ENCODE measurements around the gene ETFRF1.

ETFRF1 gene

GRCh38 chr12:25182765-25183164, 12.3 kb upstream of the ETFRF1 start:
- TF ChIP-seq, protein P1, sequence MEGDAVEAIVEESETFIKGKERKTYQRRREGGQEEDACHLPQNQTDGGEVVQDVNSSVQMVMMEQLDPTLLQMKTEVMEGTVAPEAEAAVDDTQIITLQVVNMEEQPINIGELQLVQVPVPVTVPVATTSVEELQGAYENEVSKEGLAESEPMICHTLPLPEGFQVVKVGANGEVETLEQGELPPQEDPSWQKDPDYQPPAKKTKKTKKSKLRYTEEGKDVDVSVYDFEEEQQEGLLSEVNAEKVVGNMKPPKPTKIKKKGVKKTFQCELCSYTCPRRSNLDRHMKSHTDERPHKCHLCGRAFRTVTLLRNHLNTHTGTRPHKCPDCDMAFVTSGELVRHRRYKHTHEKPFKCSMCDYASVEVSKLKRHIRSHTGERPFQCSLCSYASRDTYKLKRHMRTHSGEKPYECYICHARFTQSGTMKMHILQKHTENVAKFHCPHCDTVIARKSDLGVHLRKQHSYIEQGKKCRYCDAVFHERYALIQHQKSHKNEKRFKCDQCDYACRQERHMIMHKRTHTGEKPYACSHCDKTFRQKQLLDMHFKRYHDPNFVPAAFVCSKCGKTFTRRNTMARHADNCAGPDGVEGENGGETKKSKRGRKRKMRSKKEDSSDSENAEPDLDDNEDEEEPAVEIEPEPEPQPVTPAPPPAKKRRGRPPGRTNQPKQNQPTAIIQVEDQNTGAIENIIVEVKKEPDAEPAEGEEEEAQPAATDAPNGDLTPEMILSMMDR (IDR thresholded peaks at IDR 0.05; ENCODE audit: low read depth, low read length), result no peak

GRCh38 chr12:25184132-25184531, 10.9 kb upstream of the ETFRF1 start:
- TF ChIP-seq, protein P1 (IDR thresholded peaks at IDR 0.05; ENCODE audit: low read depth, low read length), result no peak
- H3K4me3 ChIP-seq (ENCODE audit: low read depth, low read length), result no peak overlapping the region

More at GRCh38 chr12:25182765-25183164, 12.3 kb upstream of the ETFRF1 start:
- H3K4me3 ChIP-seq (ENCODE audit: low read depth, low read length), result no peak overlapping the region

GRCh38 chr12:25186038-25186787, 8.8 kb upstream of the ETFRF1 start:
- no peak overlapping the region for H3K4me3 ChIP-seq (ENCODE audit: low read depth, low read length)
- TF ChIP-seq, protein P1 (IDR thresholded peaks at IDR 0.05; ENCODE audit: low read depth, low read length), result no peak

- TF ChIP-seq, protein P1 (IDR thresholded peaks at IDR 0.05; ENCODE audit: low read depth, low read length), result no peak
- H3K4me3 ChIP-seq (ENCODE audit: low read depth, low read length), result no peak overlapping the region
Observed at GRCh38 chr12:25186788-25187402, 8.1 kb upstream of the ETFRF1 start.

- H3K4me3 ChIP-seq (ENCODE audit: low read depth, low read length), result no peak overlapping the region
- TF ChIP-seq, protein P1 (IDR thresholded peaks at IDR 0.05; ENCODE audit: low read depth, low read length), result no peak
Observed at GRCh38 chr12:25187781-25188180, 7.3 kb upstream of the ETFRF1 start.

- no peak overlapping the region for H3K4me3 ChIP-seq (ENCODE audit: low read depth, low read length)
- TF ChIP-seq, protein P1 (IDR thresholded peaks at IDR 0.05; ENCODE audit: low read depth, low read length), result no peak
Observed at GRCh38 chr12:25189656-25190055, 5.4 kb upstream of the ETFRF1 start.

- H3K4me3 ChIP-seq (ENCODE audit: low read depth, low read length), result no peak overlapping the region
- TF ChIP-seq, protein P1 (IDR thresholded peaks at IDR 0.05; ENCODE audit: low read depth, low read length), result no peak
Observed at GRCh38 chr12:25190793-25191192, 4.2 kb upstream of the ETFRF1 start.
